GM19193 (cell line): ENCODE measurements around the gene CCDC117.
A peak's percentile ranks its signal among the peaks of the same experiment; 100 is the strongest.

ENCODE experiments used
- POLR2A ChIP-seq: IDR thresholded peaks from 4 replicates; pipeline ENCODE4 v1.6.1; 2011; ENCODE audit not compliant: insufficient read depth, insufficient read length; ENCODE audit errors: extremely low read depth

Gene CCDC117

DNA sequence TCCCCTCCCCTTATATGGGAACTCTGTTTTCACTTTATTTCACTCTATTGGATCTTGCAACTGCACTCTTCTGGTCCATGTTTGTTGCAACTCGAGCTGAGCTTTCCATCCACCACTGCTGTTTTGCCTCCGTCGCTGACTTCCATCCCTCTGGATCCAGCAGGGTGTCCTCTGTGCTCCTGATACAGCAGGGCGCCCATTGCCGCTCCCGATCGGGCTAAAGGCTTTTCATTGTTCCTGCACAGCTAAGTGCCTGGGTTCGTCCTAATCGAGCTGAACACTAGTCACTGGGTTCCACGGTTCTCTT lies 11.1 kb upstream of the CCDC117 start:
- TF ChIP-seq POLR2A: no peak

DNA sequence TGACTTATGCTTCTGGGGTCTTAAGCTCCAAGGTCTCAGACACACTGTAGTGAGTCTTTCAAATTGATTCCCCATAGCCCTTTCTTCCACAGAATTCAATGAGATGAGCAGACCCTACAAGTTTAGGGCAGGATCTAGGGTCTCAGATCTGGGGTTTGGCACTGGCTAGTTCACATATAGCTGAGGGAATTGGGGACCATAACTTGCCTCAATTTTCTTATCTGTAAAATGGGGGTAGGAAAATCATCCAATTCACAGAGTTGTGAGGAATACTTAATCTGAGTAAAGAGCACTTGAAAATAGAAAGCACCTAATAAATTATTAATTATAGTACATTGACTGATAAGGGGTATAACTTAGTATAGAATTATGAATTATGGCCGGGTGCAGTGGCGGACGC lies 5.9 kb upstream of the CCDC117 start:
- TF ChIP-seq POLR2A: no peak

DNA sequence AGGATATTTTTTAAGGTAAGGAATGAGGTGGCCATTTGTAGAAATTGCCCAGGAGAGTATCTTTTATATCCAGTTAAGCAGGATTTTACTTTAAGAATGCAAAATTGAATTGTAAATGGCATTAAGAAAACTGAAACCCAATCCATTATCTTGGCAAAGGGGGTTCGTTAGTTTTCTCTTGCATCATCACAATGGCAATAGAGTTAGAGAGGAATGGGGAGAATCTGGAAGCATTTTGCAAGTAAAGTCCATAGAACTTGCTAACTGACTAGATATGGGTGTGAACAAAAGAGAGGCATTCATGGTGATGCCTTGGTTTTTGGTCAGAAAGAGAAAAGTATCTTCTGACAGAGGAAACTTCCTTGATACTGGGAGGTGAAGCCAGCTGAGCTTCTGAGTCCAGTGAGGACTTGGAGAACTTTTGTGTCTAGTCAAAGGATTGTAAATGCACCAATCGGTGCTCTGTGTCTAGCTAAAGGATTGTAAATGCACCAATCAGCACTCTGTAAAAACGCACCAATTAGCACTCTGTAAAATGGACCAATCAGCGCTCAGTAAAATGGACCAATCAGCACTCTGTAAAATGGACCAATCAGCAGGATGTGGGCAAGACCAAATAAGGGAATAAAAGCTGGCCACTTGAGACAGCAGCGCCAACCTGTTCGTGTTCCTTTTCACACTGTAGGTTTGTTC lies 3.6 kb upstream of the CCDC117 start:
- TF ChIP-seq POLR2A: no peak

DNA sequence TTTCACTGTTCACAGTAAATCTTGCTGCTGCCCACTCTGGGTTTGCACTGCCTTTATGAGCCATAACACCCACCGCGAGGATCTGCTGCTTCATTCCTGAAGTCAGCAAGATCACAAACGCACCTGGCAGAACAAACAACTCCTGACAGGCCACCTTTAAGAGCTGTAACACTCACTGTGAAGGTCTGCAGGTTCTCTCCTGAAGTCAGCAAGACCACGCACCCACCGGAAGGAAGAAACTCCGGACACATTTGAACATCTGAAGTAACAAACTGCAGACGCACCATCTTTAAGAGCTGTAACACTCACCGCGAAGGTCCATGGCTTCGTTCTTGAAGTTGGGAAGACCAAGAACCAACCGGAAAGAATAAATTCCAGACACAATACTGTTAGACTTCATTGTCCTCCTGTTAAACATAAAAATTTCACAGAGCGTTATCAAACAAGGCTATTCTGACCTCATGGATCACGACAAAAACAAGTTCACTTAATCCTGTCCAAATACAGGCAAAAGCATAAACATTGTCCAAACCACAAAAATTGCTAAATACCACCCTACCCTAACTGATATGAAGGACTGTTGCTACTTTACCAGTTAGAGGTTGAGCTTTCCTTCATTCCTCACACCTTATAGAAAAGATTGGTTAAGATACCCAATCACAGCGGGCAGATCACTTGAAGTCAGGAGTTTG lies 3.0 kb upstream of the CCDC117 start:
- no peak for TF ChIP-seq POLR2A

DNA sequence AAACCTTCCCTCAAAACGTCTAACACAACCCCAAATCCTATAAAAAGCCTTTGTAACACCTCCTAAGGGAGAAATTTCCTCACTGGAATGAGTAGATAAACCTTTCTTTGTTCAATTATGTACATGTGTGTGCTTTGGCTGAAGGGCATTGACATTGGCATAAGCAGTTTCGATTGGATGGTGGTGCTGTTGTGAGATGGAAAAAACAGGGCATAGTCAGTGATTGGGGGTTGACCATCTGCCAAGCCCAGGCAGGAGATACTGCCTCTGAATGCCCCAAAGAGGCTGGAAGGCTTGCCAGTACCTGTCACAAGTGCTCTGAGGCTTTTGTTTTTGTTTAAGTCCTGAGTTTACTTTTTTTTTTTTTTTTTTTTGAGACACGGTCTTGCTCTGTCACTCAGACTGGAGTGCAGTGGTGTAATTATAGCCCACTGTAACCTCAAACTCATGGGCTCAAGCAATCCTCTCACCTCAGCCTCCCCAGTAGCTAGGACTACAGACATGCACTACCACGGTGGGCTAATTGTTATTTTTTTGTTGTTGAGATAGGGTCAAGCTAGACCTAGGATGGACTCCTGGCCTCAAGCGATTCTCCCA lies 1.2 kb upstream of the CCDC117 start:
- no peak for TF ChIP-seq POLR2A

DNA sequence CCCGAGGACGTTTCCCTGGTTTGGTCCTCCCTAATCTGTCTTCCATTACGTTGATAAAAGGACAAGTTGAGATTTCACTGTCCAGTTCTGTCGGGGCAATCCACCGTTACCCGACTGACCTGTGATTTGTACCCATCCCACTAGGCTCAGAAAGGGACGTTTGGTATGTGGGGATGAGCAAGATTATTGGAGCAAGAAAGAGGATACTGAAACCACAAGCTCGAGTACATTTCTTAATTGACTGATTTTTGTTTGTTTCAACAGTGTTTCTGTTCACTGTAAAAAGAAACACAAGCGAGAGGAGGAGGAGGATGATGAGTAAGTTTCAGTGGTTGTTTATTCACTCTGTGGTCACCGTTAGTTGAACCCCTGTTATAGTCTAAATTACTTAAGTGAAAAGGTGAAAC lies 969 bp downstream of the CCDC117 start:
- no peak for TF ChIP-seq POLR2A

DNA sequence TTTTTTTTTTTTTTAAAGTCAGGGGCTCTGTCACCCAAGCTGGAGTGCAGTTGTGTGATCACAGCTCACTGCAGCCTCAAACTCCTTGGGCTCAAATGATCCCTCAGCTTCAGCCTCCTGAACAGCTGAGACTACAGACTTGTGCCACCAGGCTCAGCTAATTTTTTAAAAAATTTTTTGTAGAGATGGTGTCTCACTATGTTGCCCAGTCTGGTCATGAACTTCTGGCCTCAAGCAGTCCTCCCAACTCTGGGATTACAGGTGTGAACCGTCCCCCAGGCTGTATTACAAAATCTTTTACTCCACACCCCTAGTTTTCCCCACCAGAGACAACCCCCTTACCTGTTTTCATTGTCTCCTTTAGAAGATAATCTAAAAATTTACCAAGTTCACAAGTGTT lies 1.9 kb downstream of the CCDC117 start:
- TF ChIP-seq POLR2A: no peak

DNA sequence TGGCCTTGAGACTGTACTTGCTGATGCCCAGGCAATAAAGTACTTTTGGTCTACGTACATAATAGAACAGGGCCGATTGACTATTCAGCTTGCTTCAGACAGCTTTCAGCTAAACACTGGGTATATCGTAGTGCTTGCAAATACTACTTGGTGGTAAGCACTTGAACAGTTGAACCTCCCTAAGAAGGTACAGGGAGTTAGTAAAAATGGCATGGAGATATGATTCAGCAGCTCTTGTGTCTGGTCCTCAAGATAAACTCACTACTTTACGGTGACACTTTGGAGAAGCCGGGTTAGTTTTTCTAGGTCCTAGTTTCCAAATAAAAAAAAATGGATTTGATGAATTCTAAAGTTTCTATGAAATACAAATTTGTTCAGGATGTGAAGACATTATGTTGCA lies 7.3 kb downstream of the CCDC117 start:
- no peak for TF ChIP-seq POLR2A

DNA sequence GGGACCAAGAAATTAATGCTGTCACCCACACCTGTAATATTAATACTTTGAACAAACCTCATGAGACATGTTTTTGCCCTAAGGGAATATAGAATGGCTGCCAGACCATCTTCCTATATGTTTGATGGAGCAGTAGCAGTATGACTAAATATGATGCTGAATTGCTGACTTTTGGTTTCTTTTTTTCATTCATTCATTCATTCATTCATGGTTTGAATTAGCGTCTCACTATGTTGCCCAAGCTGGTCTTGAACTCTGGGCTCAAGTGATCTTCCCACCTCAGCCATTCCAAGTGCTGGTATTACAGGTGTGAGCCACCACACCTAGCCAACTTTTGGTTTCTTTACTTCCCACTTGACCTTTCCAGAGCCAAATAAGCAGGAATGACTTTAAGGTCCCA lies 7.8 kb downstream of the CCDC117 start:
- no peak for TF ChIP-seq POLR2A

DNA sequence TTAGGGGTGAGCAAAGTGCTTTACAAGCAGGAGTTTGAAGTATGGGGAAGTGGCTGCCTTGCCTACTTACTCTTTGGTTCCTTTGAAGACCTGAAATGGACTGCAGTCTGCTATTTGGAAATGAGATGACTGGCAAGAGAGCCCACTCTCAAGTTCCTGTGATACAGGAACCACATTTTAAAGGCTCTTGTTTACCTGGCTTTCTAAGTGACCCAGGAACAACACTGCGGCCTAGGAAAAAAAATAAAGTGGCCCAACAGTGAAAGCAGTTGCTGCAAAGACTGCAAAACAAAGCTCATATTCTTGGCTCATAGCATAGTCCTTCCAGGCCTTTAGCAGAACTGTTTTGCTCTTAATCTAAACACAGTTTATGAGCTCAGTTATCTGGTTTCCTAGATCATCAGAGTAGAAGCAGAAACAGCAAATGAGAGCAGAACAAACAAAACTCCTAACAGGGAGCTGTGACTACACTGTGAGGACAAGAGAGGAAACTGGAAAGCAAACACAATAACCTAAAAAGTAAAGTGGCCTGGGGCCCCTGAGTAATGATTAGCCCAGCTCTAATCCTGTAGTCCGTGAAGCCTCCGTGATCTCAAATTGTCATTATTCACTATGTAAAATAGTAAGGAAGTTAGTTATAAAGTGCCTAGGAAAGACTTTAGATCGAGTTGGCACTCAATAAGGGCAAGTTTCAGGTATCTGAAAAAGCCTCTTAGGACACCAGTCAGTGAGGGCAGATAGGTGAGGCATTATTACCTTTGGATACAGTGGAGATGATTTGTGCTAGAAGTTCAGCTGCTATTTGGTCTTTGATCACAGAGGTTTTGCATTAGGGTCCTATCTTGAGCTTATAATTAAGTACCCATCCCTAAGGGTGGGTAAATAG lies 11.5 kb downstream of the CCDC117 start:
- TF ChIP-seq POLR2A: no peak

DNA sequence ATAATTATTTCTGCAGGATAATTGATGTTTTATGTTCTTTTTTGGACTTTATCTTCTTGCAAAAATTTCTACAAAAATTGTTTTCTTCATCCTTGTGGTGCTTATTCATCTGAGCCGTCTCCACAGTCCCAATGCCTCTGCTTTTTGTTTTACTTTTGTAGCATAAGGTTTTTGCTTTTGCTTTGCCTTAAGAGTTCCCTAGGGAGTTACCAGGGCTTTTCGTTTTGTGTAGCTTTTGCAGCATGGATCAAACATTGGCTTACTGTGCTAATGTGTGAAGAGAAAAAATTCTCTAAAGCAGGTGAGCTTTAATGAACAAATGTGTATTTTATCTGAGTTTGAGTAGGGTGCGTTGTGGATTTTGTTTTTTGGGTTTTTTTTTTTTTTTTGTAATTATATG lies 16.1 kb downstream of the CCDC117 start:
- TF ChIP-seq POLR2A: no peak

DNA sequence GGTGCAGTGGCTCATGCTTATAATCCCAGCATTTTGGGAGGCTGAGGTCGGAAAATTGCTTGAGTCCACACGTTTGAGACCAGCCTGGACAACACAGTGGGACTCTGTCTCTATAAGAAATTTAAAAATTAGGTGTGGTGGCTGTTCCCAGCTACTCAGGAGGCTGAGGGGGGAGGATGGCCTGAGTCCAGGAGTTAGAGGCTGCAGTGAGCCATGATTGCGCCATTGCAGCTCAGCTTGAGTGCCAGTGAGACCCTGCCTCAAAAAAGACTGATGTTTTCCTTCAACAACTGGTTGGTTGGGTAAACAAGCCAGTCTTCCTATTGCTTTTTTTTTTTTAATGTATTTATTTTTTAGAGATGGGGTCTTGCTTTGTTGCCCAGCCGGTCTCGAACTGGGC lies 18.6 kb downstream of the CCDC117 start:
- no peak for TF ChIP-seq POLR2A

DNA sequence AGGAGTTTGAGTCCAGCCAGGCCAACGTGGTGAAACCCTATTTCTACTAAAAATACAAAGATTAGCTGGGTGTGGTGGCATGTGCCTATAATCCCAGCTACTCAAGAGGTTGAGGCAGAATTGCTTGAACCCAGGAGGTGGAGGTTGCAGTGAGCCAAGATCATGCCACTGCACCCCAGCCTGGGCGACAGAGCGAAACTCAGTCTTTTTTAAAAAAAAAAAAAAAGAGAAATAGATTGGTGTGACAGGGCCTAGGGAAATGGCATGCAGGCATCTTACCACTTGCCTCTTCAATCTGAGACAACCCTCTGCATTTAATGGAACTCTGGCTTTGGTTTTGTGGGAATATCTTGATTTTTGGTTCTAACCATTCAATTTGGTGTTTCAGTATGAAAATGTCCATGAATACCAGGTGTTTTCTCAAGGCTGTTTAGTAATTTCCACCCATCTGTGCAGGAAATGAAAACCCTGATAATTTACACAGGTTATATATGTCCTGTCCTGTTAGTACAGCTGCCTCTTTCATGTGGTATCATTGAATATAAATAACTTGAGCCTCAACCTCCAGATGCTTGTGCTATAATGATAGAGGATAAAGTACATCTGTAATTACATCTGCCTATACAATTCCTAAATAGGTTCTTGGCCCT lies 19.5 kb downstream of the CCDC117 start:
- TF ChIP-seq POLR2A: no peak

DNA sequence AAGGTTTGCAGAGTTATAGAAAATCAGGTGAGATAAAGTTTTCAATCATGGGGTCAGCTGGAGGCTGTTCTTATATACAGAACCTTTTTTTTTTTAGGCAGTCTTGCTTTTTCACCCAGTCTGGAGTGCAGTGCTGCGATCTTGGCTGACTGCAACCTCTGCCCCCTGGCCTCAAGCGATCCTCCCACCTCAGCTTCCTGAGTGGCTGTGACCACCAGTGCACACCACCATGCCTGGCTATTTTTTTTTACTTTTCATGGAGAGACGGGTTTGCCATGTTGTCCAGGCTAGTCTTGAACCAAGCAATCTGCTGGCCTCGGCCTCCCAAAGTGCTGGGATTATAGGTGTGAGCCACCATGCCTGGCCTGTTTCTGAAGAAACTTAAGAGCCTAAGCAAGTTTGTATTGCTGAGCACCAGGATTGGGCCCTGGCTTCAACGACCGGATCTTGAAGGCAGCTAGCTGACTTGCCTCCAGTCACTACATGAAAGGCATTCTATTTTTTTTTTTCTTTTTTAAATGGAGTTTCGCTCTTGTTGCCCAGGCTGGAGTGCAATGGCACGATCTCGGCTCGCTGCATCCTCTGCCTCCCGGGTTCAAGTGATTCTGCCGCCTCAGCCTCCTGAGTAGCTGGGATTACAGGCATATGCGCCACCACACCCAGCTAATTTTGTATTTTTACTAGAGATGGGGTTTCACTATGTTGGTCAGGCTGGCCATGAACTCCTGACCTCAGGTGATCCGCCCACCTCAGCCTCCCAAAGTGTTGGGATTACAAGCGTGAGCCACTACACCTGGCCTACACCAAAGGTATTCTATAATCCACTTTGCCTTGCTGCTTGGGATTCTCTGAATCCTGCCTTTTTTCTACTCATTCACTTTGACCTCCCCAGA lies 20.2 kb downstream of the CCDC117 start:
- TF ChIP-seq POLR2A: peak; percentile 47
